ENCODE measurements around the gene AKR1C2.
"Not testable (repeated sequence)": the region's sequence is repeated elsewhere in the genome, so short reads cannot be mapped to it uniquely, and the experiment has no call there.

The AKR1C2 gene

DNA sequence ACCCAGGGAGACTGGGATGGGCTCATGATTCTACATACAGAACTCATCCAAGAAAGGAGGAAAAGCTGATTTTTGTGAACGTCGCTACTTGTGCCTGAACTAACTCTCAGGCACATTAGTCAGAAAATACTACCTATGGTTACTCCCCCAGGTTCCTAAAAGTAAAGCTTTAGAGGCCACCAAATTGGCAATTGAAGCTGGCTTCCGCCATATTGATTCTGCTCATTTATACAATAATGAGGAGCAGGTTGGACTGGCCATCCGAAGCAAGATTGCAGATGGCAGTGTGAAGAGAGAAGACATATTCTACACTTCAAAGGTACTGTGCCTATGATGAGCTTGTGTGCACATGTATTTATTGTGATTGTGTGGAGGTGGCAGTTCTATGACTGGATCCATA, 37.9 kb downstream of the AKR1C2 start:
- H3K9ac ChIP-seq (ENCODE audit: insufficient read length); H3K4me3 ChIP-seq; H3K27ac ChIP-seq; H3K9me3 ChIP-seq (ENCODE audit: low read depth, low read length); H3K36me3 ChIP-seq (ENCODE audit: insufficient read depth, low read length); DNase-seq (ENCODE audit: low read depth, low spot score): not testable (repeated sequence)

DNA sequence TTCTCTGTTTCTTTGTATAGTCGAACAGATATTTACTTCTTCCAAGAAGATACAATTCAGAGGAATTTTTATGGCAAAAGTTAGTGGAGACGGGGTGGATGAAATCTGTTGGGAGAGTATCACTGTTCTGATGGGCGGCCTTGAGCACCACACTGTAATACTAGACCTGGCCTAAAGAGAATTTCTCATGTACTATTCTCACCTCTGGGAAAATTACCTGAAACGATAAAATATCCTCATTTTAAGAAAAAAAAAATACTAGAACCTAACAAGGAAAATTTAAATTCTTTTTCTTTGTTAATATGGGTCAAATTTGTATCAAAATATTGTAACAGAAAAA, 39.9 kb downstream of the AKR1C2 start:
- not testable (repeated sequence) for H3K36me3 ChIP-seq (ENCODE audit: insufficient read depth, low read length); H3K27ac ChIP-seq; H3K9me3 ChIP-seq (ENCODE audit: low read depth, low read length); H3K4me3 ChIP-seq; DNase-seq (ENCODE audit: low read depth, low spot score); H3K9ac ChIP-seq (ENCODE audit: insufficient read length)

DNA sequence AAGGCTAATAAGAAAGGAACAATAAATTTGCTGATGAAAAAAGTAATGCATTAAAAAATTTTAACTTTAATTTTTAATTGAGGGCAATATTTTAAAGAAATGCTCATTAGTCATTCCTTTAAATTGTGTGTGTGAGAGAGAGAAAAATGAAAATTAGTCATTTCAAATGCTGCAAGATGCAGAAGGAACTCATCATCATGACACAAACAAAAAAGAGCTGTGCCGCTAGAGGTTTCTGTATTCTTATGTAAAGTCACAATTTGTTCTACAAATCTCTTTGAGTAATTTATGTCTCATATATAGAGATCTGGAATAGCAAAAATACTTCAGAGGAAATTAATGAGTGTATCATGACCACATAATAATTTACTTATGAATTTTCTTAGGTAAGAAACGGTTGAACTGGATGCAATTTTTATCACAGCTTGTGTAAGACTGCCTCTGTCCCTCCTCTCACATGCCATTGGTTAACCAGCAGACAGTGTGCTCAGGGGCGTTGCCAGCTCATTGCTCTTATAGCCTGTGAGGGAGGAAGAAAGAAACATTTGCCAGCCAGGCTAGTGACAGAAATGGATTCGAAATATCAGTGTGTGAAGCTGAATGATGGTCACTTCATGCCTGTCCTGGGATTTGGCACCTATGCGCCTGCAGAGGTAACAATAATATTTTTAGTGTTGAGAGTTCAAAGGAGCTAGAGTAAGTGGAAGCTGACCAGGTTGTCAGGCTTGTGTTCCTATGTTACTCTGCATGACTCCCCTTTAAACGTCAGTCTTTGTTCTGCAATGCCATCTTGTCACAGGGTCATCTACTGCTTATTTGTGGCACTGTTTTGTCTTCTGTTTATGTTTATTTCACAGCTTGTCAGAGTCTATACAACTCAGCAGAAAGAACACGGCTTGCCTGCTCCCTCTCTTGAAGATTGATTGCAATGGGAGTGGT, 40.5 kb downstream of the AKR1C2 start, which contains the start of gene AKR1C1:
TSS of gene AKR1C1 (plus strand) at position 540 of the 939 bp plus-strand sequence. CDS start at position 570, 30 bp downstream.
- not testable (repeated sequence) for H3K4me3 ChIP-seq; DNase-seq (ENCODE audit: low read depth, low spot score); H3K36me3 ChIP-seq (ENCODE audit: insufficient read depth, low read length); H3K27ac ChIP-seq; H3K9ac ChIP-seq (ENCODE audit: insufficient read length); H3K9me3 ChIP-seq (ENCODE audit: low read depth, low read length)

DNA sequence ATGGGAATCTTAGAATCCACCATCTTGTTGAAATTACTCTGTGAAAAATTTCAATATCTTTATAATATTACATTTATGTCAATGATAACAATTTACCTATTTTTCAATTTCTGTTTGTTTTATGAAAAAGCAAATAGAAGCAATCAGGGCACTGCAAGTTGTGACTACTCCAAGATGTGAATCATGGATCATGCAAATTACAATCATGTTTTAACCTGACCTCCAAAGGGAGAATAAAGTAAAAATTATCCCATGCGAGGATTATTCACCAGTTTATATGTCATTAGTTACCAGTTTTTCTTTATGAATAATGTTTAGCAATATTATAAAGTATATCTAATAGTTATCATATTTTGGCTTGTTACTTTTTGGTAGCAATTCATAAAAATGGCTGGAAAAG, 41.3 kb downstream of the AKR1C2 start:
- H3K36me3 ChIP-seq (ENCODE audit: insufficient read depth, low read length); H3K9me3 ChIP-seq (ENCODE audit: low read depth, low read length); H3K27ac ChIP-seq; H3K9ac ChIP-seq (ENCODE audit: insufficient read length); DNase-seq (ENCODE audit: low read depth, low spot score); H3K4me3 ChIP-seq: not testable (repeated sequence)

DNA sequence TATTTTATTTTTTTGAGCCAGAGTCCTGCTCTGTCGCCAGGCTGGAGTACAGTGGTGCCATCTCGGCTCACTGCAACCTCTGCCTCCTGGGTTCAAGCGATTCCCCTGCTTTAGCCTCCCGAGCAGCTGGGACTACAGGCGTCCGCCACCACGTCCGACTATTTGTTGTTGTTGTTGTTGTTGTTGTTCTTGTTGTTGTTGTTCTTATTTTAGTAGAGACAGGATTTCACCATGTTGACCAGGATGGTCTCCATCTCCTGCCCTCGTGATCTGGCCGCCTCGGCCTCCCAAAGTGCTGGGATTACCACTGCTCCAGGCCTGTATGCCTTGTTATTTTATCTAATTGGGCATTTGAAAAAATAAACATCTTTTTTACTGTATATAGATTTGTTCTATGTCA, 42.1 kb downstream of the AKR1C2 start:
- not testable (repeated sequence) for H3K9me3 ChIP-seq (ENCODE audit: low read depth, low read length); H3K4me3 ChIP-seq; DNase-seq (ENCODE audit: low read depth, low spot score); H3K9ac ChIP-seq (ENCODE audit: insufficient read length); H3K36me3 ChIP-seq (ENCODE audit: insufficient read depth, low read length); H3K27ac ChIP-seq

DNA sequence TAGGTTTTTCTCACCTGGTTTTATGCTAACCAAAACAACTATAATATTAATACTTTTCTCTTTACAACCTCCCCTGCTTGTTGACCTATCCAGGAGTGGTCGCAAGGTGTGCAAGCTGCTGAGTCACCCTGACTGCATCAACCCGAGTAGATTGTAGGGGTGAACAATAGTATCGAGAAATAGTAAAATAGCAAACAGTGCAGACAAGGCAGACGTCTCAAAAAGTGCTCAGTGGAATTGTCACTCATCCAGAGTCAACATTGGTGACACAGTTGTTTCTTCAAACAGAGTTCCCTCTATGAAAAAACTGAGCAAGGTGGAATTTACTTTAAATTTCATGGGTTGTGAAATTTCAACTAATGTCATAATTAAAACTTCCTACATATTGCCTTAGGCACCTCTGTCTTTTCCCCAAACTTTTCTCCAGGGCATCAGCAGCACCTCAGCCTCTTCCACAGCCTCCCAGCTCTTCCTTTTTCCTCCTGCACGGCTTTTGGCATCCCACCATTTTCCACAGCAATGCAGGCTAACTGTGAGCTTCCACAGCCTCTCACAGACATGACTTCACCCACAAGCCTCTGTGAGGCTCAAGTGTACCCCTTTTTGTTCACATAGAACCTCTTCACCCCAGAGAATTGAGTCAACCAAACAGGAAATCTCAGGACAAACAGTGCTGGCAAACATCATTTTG, 46.6 kb downstream of the AKR1C2 start:
- not testable (repeated sequence) for H3K36me3 ChIP-seq (ENCODE audit: insufficient read depth, low read length); H3K9ac ChIP-seq (ENCODE audit: insufficient read length); DNase-seq (ENCODE audit: low read depth, low spot score); H3K4me3 ChIP-seq; H3K9me3 ChIP-seq (ENCODE audit: low read depth, low read length); H3K27ac ChIP-seq

DNA sequence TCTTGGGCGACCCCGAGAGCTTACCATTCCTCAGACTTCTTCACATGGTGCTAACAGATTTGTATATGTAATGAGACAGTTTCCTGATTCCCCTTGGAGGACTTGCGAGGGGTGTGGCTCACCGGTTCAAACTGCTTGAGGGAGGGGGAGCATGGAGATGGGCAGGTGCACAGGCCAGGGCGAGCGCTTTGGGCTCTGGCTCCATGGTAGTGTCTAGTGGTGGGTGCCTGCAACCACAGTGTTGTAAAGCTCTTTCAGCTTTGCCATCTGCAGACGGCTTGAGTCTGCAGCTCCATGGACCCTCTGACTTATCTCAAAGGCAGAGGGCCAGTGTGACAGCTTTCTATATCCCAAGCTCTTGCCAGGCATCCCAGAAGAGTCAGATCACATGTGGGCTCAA, 47.6 kb downstream of the AKR1C2 start:
- not testable (repeated sequence) for H3K9me3 ChIP-seq (ENCODE audit: low read depth, low read length); DNase-seq (ENCODE audit: low read depth, low spot score); H3K9ac ChIP-seq (ENCODE audit: insufficient read length); H3K4me3 ChIP-seq; H3K36me3 ChIP-seq (ENCODE audit: insufficient read depth, low read length); H3K27ac ChIP-seq

DNA sequence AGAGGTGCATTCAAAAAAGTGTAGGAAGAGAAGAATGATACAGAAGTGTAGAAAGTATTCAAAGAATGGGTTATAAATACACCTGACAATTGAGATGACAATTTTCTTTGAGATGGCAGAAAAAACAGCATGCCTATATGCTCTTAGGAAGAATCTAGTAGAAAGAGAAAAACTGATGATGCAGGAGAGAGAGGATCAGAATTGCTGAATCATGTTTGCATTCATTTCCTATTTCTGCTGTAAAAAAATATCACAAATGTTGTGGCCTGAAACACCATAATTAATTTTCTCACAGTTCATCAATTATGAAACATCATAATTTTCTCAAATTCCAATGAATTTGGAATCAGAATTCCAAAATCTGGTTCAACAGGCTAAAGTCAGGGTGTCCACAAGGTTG, 50.3 kb downstream of the AKR1C2 start:
- Histone ChIP-seq H3K36me3 (ENCODE audit: insufficient read depth, low read length) (no peaks in the 10 kb centered on the region), H3K27ac (no peak overlapping the region), H3K4me3 (no peak overlapping the region), H3K9me3 (ENCODE audit: low read depth, low read length) (no peaks in the 10 kb centered on the region), H3K9ac (ENCODE audit: insufficient read length) (no peak overlapping the region)
- DNase-seq (ENCODE audit: low read depth, low spot score): no peak
- TF ChIP-seq FOXP2 (optimal IDR thresholded peaks at IDR 0.05; ENCODE audit: control extremely low read depth, extremely low read length, insufficient read depth) (no peak), EZH2 (IDR thresholded peaks at IDR 0.05) (no peak), POLR2AphosphoS5 (IDR thresholded peaks at IDR 0.05; ENCODE audit: borderline replicate concordance, low read depth, low read length) (no peak)

DNA sequence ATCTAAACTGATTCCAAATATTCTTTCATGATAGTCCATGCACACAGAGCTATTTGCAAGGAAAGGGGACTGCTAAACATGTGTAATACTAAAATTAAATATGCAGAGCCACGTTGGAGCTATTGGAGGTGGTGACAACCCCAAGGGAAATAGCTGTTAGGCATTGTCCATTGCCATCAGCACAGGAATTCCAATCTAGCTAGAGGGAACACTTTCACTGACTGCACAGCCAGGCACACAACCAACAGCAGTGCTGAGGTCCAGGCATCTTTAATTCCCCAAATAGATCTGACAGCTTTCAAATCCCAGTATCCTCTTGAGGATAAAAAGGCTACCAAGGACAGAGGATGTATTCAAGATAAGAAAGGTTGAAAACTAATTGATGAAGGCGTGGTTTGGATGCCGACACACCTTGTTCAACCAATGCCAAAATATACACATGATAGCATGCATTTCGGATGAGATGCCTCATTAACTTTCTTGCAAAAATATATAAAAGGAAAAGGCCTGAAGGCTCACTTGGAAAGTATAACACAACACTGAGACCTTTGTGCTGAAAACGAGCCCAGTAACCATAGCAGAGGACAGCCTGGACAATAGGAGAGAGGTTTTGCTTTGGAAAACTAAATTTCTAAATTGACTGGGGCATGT, 52.0 kb downstream of the AKR1C2 start:
- not testable (repeated sequence) for H3K9me3 ChIP-seq (ENCODE audit: low read depth, low read length); H3K27ac ChIP-seq; H3K9ac ChIP-seq (ENCODE audit: insufficient read length); DNase-seq (ENCODE audit: low read depth, low spot score); H3K4me3 ChIP-seq; H3K36me3 ChIP-seq (ENCODE audit: insufficient read depth, low read length)
